Colonic mucosa (tissue), 4 donors: ENCODE results near the gene GREB1. TPM values are rescaled to one million over a fixed set of nuclear protein-coding genes. Genes with fewer than 3 reads are reported as not detected.

Experiments used
- DNase-seq: peaks from one replicate; pipeline ENCODE4 v3.0.0-alpha.2; 2020
- H3K27ac ChIP-seq: fragments of 200-600 bp; one replicate; pipeline ENCODE4 v1.8.0; 2021
- H3K27me3 ChIP-seq: fragments of 200-600 bp; one replicate; pipeline ENCODE4 v1.8.0; 2021
- H3K36me3 ChIP-seq: fragments of 200-600 bp; one replicate; pipeline ENCODE4 v1.8.0; 2021
- H3K4me1 ChIP-seq: fragments of 200-600 bp; one replicate; pipeline ENCODE4 v1.8.0; 2021; ENCODE audit warnings: mild to moderate bottlenecking
- H3K4me3 ChIP-seq: fragments of 200-600 bp; one replicate; pipeline ENCODE4 v1.8.0; 2021
- H3K9ac ChIP-seq, 2 donors: one replicate each; pipeline ENCODE4 v1.7.0; 2013; ENCODE audit warnings: control low read depth in 2 of 2, low read depth in 2 of 2, low read length in 2 of 2
- H3K9me3 ChIP-seq: fragments of 200-600 bp; one replicate; pipeline ENCODE4 v1.8.0; 2021
- intact Hi-C: fragments of 100-400 bp; cut with DNase I; formaldehyde crosslinking; loops from one replicate; pipeline ENCODE4 v1.14.1; 2022
- total RNA-seq, 2 donors: library from RNA; stranded (reverse); fragmentation: NEBNext Ultra II Directional in 1 of 2; extraction: Animal tissue kit (Norgen Biotek cat#: 25700) in 1 of 2; gene quantifications; one replicate each; pipeline ENCODE4 v1.2.1, GENCODE V29; 2021
- TF ChIP-seq, protein P1 (sequence below): fragments of 200-600 bp; IDR thresholded peaks from one replicate; pipeline ENCODE4 v1.8.0; 2022; ENCODE audit warnings: antibody characterized with exemption, mild to moderate bottlenecking
- donor health status: healthy.
- donor health status: DM: no; HTN: no; CAD: no.
- donor health status: DM: no; HTN: no; CAD: no.

GREB1 gene
- total RNA-seq, 2 donors from 2014 or later, result 0.77 to 1.1 TPM

DNA sequence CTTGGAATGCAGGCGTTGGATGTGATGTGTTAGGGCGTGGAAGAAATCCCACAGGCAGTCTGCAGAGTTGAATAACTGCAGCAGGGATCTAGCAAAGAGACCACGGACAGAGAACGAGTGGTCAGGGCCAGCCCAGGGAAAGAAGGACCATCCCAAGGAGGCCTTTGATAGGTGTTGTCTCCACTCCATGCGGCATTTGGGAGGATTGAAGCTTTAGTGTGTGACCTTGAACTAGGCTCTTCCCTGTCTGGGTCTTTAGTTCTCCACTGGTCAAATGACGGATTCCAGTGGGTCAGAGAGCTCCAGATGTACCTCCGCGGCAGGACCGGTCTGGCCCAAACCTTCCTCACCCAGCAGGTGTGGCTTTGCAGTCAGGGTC lies 18.4 kb downstream of the GREB1 start:
- intact Hi-C loops, result no loop called here
- Histone ChIP-seq H3K9me3 (no peaks in the 10 kb centered on the region), H3K27ac (no peak overlapping the region), H3K36me3 (no peaks in the 10 kb centered on the region), H3K4me1 (no peaks in the 10 kb centered on the region), H3K27me3 (no peaks in the 10 kb centered on the region), H3K4me3 (no peak overlapping the region), H3K9ac (no peak overlapping the region)
- TF ChIP-seq, protein P1, sequence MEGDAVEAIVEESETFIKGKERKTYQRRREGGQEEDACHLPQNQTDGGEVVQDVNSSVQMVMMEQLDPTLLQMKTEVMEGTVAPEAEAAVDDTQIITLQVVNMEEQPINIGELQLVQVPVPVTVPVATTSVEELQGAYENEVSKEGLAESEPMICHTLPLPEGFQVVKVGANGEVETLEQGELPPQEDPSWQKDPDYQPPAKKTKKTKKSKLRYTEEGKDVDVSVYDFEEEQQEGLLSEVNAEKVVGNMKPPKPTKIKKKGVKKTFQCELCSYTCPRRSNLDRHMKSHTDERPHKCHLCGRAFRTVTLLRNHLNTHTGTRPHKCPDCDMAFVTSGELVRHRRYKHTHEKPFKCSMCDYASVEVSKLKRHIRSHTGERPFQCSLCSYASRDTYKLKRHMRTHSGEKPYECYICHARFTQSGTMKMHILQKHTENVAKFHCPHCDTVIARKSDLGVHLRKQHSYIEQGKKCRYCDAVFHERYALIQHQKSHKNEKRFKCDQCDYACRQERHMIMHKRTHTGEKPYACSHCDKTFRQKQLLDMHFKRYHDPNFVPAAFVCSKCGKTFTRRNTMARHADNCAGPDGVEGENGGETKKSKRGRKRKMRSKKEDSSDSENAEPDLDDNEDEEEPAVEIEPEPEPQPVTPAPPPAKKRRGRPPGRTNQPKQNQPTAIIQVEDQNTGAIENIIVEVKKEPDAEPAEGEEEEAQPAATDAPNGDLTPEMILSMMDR, result no peak
- no peak for DNase-seq

DNA sequence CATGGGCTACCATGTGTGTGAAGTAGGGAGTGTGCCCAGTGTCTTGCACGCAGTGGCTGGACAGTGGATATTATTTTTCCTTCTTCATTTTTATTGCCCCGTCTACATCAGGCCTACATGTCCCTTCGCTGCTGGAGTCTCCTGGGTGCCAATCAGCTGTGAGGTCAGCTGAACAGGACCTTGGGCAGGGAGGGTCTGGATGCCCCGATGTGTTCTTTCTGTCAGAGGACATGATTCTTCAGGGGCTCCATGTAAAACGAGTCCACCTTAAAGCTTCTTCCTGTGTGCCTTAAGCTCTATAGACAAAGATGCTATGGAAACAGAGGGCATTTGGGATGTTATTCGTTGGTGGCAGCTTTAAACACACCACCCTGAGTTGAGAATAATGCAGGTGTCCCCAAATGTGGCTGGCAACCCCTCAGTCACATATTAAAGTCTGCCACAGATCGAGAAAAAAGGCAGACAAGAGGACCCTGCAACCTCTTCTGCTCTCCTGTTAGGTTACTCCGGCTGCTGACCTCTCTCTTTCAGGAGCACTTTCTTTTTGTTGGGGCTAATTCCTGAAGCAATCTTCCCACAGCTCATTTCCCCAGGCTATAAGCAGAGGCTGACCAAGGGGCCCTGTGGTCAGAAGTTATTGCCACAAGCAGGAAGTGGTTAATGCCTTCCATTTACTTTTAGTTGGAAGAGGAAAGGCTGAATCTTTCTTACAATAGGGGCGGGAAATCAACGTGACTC lies 20.0 kb downstream of the GREB1 start:
- Histone ChIP-seq H3K9me3 (no peaks in the 10 kb centered on the region), H3K9ac (no peak overlapping the region), H3K27ac (no peak overlapping the region), H3K27me3 (no peaks in the 10 kb centered on the region), H3K4me1 (no peaks in the 10 kb centered on the region), H3K36me3 (no peaks in the 10 kb centered on the region), H3K4me3 (no peak overlapping the region)
- TF ChIP-seq, protein P1, result no peak
- intact Hi-C loops, result no loop called here
- no peak for DNase-seq

DNA sequence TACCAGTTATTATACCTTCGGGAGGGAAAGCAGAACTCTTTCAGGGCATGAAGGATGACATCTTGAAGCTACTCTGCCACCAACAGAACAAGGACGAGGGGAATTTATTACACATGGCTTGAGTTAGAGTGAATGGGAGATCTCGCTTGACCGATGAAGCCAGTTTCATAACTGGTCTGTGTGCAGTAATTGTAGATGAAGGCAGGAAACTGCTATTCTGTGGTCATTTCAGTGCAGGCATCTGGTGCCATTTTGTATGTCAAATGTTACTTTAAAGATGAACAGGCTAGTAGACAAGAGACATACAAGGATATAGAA lies 20.5 kb downstream of the GREB1 start:
- intact Hi-C loops, result no loop called here
- no peaks in the 10 kb centered on the region for H3K27me3 ChIP-seq
- no peak overlapping the region for H3K9ac ChIP-seq
- H3K4me3 ChIP-seq, result no peak overlapping the region
- H3K27ac ChIP-seq, result no peak overlapping the region
- TF ChIP-seq, protein P1, result no peak
- no peaks in the 10 kb centered on the region for H3K36me3 ChIP-seq
- DNase-seq, result no peak
- no peaks in the 10 kb centered on the region for H3K4me1 ChIP-seq
- no peaks in the 10 kb centered on the region for H3K9me3 ChIP-seq

DNA sequence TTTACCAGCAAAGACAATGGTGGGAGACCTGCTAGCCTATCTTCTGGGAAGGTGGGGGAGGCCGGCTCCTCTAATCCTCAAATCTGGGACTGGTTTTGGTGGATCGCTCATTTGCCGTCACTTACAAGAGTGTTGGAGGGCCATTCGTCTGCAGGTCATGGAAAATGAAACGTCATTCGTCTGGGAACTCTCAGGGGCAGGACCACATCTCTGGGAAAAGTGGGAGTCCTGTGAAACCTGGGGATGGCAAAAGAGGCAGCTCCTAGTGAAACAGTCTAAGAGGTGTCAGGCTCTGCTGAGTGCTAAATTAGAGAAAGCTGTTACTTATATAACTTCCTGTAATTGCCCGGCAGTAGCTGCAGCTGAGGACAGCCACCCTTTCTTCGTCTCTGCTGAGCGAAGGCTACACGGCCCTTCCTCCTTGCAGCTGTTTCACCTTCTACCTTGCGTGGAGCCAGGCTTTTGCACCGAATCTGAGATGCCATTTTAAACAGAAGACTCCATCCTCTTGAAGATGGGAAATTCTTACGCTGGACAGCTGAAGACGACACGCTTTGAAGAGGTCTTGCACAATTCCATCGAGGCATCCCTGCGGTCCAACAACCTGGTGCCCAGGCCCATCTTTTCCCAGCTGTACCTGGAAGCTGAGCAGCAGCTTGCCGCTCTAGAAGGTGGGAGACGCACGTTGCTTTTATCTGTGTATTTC lies 22.4 kb downstream of the GREB1 start:
- Histone ChIP-seq H3K4me1 (no peaks in the 10 kb centered on the region), H3K9me3 (no peaks in the 10 kb centered on the region), H3K36me3 (no peaks in the 10 kb centered on the region), H3K4me3 (no peak overlapping the region), H3K9ac (no peak overlapping the region), H3K27me3 (no peaks in the 10 kb centered on the region), H3K27ac (no peak overlapping the region)
- TF ChIP-seq, protein P1, result no peak
- intact Hi-C loops, result no loop called here
- DNase-seq, result no peak

DNA sequence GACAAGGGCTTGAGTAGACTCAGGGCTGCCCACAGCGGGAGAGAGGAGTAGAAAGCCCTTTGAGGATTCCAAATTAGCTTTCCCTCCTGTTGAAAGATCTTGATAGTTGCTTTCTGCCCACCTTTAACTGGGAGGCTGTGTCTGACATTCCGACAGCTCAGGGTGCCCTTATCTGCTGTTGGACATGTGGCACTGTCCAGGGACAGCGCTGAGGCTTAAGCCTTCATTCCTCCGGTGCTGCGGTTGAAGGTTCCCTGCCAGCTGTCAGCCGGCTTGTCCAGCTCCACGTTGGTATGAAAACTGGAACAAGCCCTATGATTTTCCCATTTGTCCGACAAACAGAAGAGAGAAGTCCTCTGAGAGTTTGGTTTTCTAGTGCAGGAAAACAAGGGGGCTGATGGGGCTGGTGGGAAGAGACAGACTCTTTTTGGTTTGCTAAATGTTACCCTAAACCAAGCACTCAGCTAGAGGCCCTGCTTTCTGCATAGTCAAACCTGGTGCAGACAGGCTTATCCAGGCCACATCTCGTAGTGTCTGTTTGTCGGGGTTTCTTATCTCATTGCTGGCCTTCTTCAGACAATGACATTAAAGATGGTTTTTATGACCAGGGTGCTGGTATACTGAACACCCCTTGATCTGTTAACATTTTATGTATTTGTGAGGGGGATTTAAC lies 24.5 kb downstream of the GREB1 start:
- Histone ChIP-seq H3K4me1 (no peaks in the 10 kb centered on the region), H3K9me3 (no peaks in the 10 kb centered on the region), H3K27me3 (no peaks in the 10 kb centered on the region), H3K27ac (no peak overlapping the region), H3K9ac (no peak overlapping the region), H3K4me3 (no peak overlapping the region), H3K36me3 (no peaks in the 10 kb centered on the region)
- TF ChIP-seq, protein P1, result no peak
- intact Hi-C loops, result no loop called here
- no peak for DNase-seq
